Measurements from ENCODE around the gene ZG16B. TPM values are rescaled to one million over a fixed set of nuclear protein-coding genes. Genes with fewer than 3 reads are reported as not detected.

ZG16B gene
- total RNA-seq, 1 experiment from 2014 or later = not detected

- Mint-ChIP-seq H3K4me1 (peaks cover 0 to 12% of the 10 kb centered on the region in 2 experiments; a peak in 2 of 4 replicates), H3K36me3 (ENCODE audit: insufficient read depth in 1 of 3, low read depth in 3 of 3) (no peaks in the 10 kb centered on the region), H3K4me3 (no peak overlapping the region), H3K9me3 (peaks cover 3 to 5% of the 10 kb centered on the region in 2 experiments; a peak in 4 of 5 replicates), H3K27me3 (ENCODE audit: low read depth) (peaks cover 13% of the 10 kb centered on the region; the same call in 1 of the 2 replicates), H3K27ac (no peak overlapping the region)
- Histone ChIP-seq H3K9me3 (ENCODE audit: control insufficient read depth, low read depth, low read length) (no peaks in the 10 kb centered on the region), H3K27me3 (ENCODE audit: insufficient read depth, low read length) (no peaks in the 10 kb centered on the region; the same call in 1 of the 2 replicates), H3K79me1 (ENCODE audit: insufficient read depth, low read depth, low read length, poor library complexity, severe bottlenecking) (no peaks in the 10 kb centered on the region), H4K91ac (ENCODE audit: insufficient read length, low read depth, low read length) (no peak overlapping the region), H2BK12ac (ENCODE audit: insufficient read length, low read depth, low read length) (no peak overlapping the region), H3K23ac (ENCODE audit: insufficient read length, low read depth, low read length) (no peak overlapping the region), H3K18ac (ENCODE audit: insufficient read length, low read depth, low read length) (no peak overlapping the region), H3K9ac (ENCODE audit: extremely low read depth, insufficient read length, low read length) (no peak overlapping the region), H4K5ac (ENCODE audit: insufficient read length, low read depth, low read length) (no peak overlapping the region), H3K4me2 (ENCODE audit: insufficient read depth, insufficient read length, low read length) (no peak overlapping the region), H3K4me1 (ENCODE audit: insufficient read depth, low read length) (0 out of 2 replicates have a peak, but pooled peaks cover 3% of the 10 kb centered on the region), H2BK5ac (ENCODE audit: insufficient read length, low read length) (no peak overlapping the region), H3K23me2 (ENCODE audit: insufficient read length, low read depth, low read length, poor library complexity, severe bottlenecking) (no peaks in the 10 kb centered on the region), H3K56ac (ENCODE audit: insufficient read length, low read depth, low read length) (no peak overlapping the region), H3K79me2 (ENCODE audit: insufficient read depth, low read length) (no peaks in the 10 kb centered on the region), H4K20me1 (ENCODE audit: control insufficient read depth, insufficient read depth, insufficient read length) (no peaks in the 10 kb centered on the region), H4K8ac (replicated peaks; ENCODE audit: insufficient read length, low read depth, low read length) (no peak overlapping the region), H2BK20ac (ENCODE audit: low read depth, low read length, poor library complexity, severe bottlenecking) (no peak overlapping the region), H2BK120ac (ENCODE audit: low read depth, low read length, poor library complexity, severe bottlenecking) (no peak overlapping the region), H3T11ph (ENCODE audit: low read length) (no peak overlapping the region), H2AK5ac (ENCODE audit: insufficient read length, low read length) (no peak overlapping the region), H2AFZ (ENCODE audit: low read length) (no peak overlapping the region), H3K27ac (ENCODE audit: insufficient read length, low read depth, low read length) (no peak overlapping the region), H3K14ac (ENCODE audit: insufficient read depth, low read length) (no peak overlapping the region), H3K4ac (ENCODE audit: low read depth, low read length) (no peak overlapping the region), H2BK15ac (ENCODE audit: low read depth, low read length) (no peak overlapping the region)
- no peak for TF ChIP-seq CTCF (conservative IDR thresholded peaks at IDR 0.05)
- no CpG with 5 or more reads among the region's 8 CpGs for WGBS (ENCODE audit: extremely low coverage, insufficient read length, low lambda C conversion rate)
- DNase-seq = no peak
Observed at GRCh38 chr16:2843526-2843925, 13.4 kb downstream of the ZG16B start.

Measured in H9 (cell line).